ENCODE data around the gene LRP8. TPM values are rescaled to one million over a fixed set of nuclear protein-coding genes. Genes with fewer than 3 reads are reported as not detected.

LRP8 gene
- polyA plus RNA-seq, 1 of the 3 experiments (the other 2 are of a cell fraction): 19.9 TPM

DNA sequence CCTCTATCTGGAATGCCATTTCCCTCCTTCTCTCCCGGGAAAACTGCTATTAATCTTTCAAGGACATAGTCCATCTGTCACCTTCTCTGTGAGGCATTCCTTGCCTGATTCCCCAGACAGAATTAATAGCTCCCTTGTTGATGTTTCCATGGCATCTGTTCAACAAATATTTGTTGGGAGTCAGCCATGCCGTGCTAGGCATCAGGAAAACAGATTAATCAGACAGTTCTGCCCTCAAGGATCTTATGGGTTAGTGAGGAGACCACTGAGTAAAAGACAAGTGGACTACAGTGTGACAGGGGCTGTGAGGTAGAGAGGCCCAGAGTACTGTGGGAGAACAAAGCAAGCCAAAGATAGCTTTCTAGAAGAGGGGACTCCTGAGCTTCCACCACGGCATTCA, 78.2 kb downstream of the LRP8 start:
- H3K4me2 ChIP-seq: no peak overlapping the region
- H3K27ac ChIP-seq (ENCODE audit: low read depth in 2 of 2, low read length in 1 of 2): no peak overlapping the region
- H3K4me3 ChIP-seq (ENCODE audit: low read depth in 2 of 2, low read length in 1 of 2): no peak overlapping the region
- no peak for DNase-seq
- no peaks in the 10 kb centered on the region for H3K9me3 ChIP-seq
- H4K20me1 ChIP-seq (ENCODE audit: insufficient read depth): no peaks in the 10 kb centered on the region
- no peak overlapping the region for H2AFZ ChIP-seq (ENCODE audit: low read depth)
- peaks cover 4 to 14% of the 10 kb centered on the region in 2 experiments for H3K36me3 ChIP-seq (replicated peaks in 1 of 2; ENCODE audit: control insufficient read depth in 1 of 2, insufficient read depth in 2 of 2, low read length in 1 of 2)
- no peak overlapping the region for H3K9ac ChIP-seq
- H3K9me2 ChIP-seq: no peaks in the 10 kb centered on the region
- no peaks in the 10 kb centered on the region for H3K79me2 ChIP-seq (ENCODE audit: insufficient read depth)
- ChIA-PET CTCF (no interaction called here), POLR2A (interaction anchor here (0.5 kb wide), 1 partner anchor 89 kb away, joined by 3 read pairs; no protein-coding TSS in a partner anchor)
- no peaks in the 10 kb centered on the region for H3K4me1 ChIP-seq (ENCODE audit: control insufficient read depth in 1 of 2, insufficient read depth in 2 of 2, low read depth in 1 of 2, low read length in 1 of 2)
- WGBS (ENCODE audit: low lambda C conversion rate): 91% methylated on average over 3 of the region's 3 CpGs
- no peak for TF ChIP-seq ELF1 (IDR thresholded peaks at IDR 0.05)
- TF ChIP-seq TAF1 (IDR thresholded peaks at IDR 0.05; ENCODE audit: borderline replicate concordance, low read depth, low read length): no peak
- no peak for TF ChIP-seq RAD21 (IDR thresholded peaks at IDR 0.05; ENCODE audit: low read length)
- no peak for TF ChIP-seq FOXJ3 (CRISPR knock-in tag; IDR thresholded peaks at IDR 0.05)
- TF ChIP-seq, protein P1, sequence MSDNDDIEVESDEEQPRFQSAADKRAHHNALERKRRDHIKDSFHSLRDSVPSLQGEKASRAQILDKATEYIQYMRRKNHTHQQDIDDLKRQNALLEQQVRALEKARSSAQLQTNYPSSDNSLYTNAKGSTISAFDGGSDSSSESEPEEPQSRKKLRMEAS (IDR thresholded peaks at IDR 0.05; ENCODE audit: low read depth): no peak
- TF ChIP-seq CHD2 (IDR thresholded peaks at IDR 0.05; ENCODE audit: low read length, partially characterized antibody): no peak
- no peak for TF ChIP-seq EP300 (IDR thresholded peaks at IDR 0.05; ENCODE audit: borderline replicate concordance in 1 of 2, low read depth in 1 of 2, low read length in 1 of 2)
- TF ChIP-seq RCOR1 (IDR thresholded peaks at IDR 0.05; ENCODE audit: low read length): no peak
- no peak for TF ChIP-seq SIN3A (IDR thresholded peaks at IDR 0.05; ENCODE audit: borderline replicate concordance, low read depth, low read length)
- TF ChIP-seq FOXM1 (IDR thresholded peaks at IDR 0.05; ENCODE audit: low read depth): no peak
- TF ChIP-seq, protein P2, sequence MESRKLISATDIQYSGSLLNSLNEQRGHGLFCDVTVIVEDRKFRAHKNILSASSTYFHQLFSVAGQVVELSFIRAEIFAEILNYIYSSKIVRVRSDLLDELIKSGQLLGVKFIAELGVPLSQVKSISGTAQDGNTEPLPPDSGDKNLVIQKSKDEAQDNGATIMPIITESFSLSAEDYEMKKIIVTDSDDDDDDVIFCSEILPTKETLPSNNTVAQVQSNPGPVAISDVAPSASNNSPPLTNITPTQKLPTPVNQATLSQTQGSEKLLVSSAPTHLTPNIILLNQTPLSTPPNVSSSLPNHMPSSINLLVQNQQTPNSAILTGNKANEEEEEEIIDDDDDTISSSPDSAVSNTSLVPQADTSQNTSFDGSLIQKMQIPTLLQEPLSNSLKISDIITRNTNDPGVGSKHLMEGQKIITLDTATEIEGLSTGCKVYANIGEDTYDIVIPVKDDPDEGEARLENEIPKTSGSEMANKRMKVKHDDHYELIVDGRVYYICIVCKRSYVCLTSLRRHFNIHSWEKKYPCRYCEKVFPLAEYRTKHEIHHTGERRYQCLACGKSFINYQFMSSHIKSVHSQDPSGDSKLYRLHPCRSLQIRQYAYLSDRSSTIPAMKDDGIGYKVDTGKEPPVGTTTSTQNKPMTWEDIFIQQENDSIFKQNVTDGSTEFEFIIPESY (IDR thresholded peaks at IDR 0.05; ENCODE audit: borderline replicate concordance, low read depth): no peak
- TF ChIP-seq RFX5 (IDR thresholded peaks at IDR 0.05; ENCODE audit: low read length): no peak
- TF ChIP-seq, protein P3, sequence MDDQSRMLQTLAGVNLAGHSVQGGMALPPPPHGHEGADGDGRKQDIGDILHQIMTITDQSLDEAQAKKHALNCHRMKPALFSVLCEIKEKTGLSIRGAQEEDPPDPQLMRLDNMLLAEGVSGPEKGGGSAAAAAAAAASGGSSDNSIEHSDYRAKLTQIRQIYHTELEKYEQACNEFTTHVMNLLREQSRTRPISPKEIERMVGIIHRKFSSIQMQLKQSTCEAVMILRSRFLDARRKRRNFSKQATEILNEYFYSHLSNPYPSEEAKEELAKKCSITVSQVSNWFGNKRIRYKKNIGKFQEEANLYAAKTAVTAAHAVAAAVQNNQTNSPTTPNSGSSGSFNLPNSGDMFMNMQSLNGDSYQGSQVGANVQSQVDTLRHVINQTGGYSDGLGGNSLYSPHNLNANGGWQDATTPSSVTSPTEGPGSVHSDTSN (IDR thresholded peaks at IDR 0.05): no peak
- no peak for TF ChIP-seq SMC3 (IDR thresholded peaks at IDR 0.05; ENCODE audit: low read depth, low read length)
- TF ChIP-seq GATA2 (CRISPR knock-in tag; IDR thresholded peaks at IDR 0.05): no peak
- TF ChIP-seq NFIC (IDR thresholded peaks at IDR 0.05; ENCODE audit: borderline replicate concordance): no peak
- no peak for TF ChIP-seq TEAD4 (IDR thresholded peaks at IDR 0.05; ENCODE audit: borderline replicate concordance, insufficient read depth)
- peaks cover 16% of the 10 kb centered on the region for H3F3A ChIP-seq (replicated peaks; ENCODE audit: insufficient read depth)
- no peaks in the 10 kb centered on the region for H3K27me3 ChIP-seq (ENCODE audit: insufficient read depth)

Data from SK-N-SH (cell line).